K562 (cell line): ENCODE results near the gene SLK. TPM values are rescaled to one million over a fixed set of nuclear protein-coding genes. Genes with fewer than 3 reads are reported as not detected.

Experiments used
- GABPB1 ChIP-seq: sonication (generic); formaldehyde crosslinking; IDR thresholded peaks from 2 replicates; pipeline ENCODE4 v1.8.0; 2022; ENCODE audit warnings: mild to moderate bottlenecking, missing genetic modification reagents
- GABPB2 ChIP-seq: fragments of 250-450 bp; sonication (Bioruptor Pico); conservative IDR thresholded peaks from 2 replicates; pipeline ENCODE4 v1.5.1; 2021; ENCODE audit warnings: mild to moderate bottlenecking
- JUN ChIP-seq, 2 experiments: sonication (generic) in 1 of 2; formaldehyde crosslinking in 1 of 2; IDR thresholded peaks; 2 replicates each; pipeline versions ENCODE4 v1.6.1 to v1.8.0; 2012 to 2022; ENCODE audit warnings: borderline replicate concordance in 2 of 2, mild to moderate bottlenecking in 2 of 2, improper control_type of control experiment in 1 of 2, low read depth in 1 of 2, low read length in 1 of 2, missing genetic modification reagents in 1 of 2
- MBD2 ChIP-seq: sonication (generic); IDR thresholded peaks from 2 replicates; pipeline ENCODE4 v1.6.1; 2016; ENCODE audit warnings: low read depth, borderline replicate concordance
- NONO ChIP-seq, 2 experiments: fragments of 200-400 bp in 1 of 2; fragments of 450-650 bp in 1 of 2; formaldehyde crosslinking in 1 of 2; IDR thresholded peaks; 2 replicates each; pipeline ENCODE4 v1.6.1; 2017; ENCODE audit warnings: low read depth in 2 of 2, mild to moderate bottlenecking in 2 of 2, moderate library complexity in 2 of 2, low read length in 1 of 2
- RAD21 ChIP-seq, 2 experiments: fragments of 250-450 bp in 1 of 2; fragments of 450-650 bp in 1 of 2; sonication (Bioruptor Pico) in 1 of 2; formaldehyde crosslinking in 1 of 2; IDR thresholded peaks in 1 of 2; conservative IDR thresholded peaks in 1 of 2; 2 replicates each; pipeline versions ENCODE4 v1.4.0 to v1.8.0; 2020 to 2022; ENCODE audit warnings: mild to moderate bottlenecking in 2 of 2, moderate library complexity in 1 of 2
- SAFB2 ChIP-seq: fragments of 200-400 bp; formaldehyde crosslinking; IDR thresholded peaks from 2 replicates; pipeline ENCODE4 v1.6.1; 2018; ENCODE audit warnings: borderline replicate concordance, low read length, low read depth, moderate library complexity; ENCODE audit not compliant: severe bottlenecking
- SP1 ChIP-seq: sonication (generic); formaldehyde crosslinking; IDR thresholded peaks from 2 replicates; pipeline ENCODE4 v1.8.1; 2022; ENCODE audit warnings: mild to moderate bottlenecking, missing genetic modification reagents
- TEAD4 ChIP-seq, 2 experiments: sonication (generic) in 1 of 2; formaldehyde crosslinking in 1 of 2; IDR thresholded peaks; 2 replicates each; pipeline versions ENCODE4 v1.6.1 to v1.8.0; 2012 to 2022; ENCODE audit warnings: borderline replicate concordance in 1 of 2, inconsistent platforms in 1 of 2, low read length in 1 of 2, mild to moderate bottlenecking in 1 of 2, missing genetic modification reagents in 1 of 2
- THAP12 ChIP-seq: fragments of 250-450 bp; sonication (Bioruptor Pico); IDR thresholded peaks from 2 replicates; pipeline ENCODE4 v1.9.0; 2021; ENCODE audit warnings: mild to moderate bottlenecking, inconsistent platforms
- ZMIZ1 ChIP-seq, 2 experiments: fragments of 150-350 bp in 1 of 2; IDR thresholded peaks; 2 replicates each; pipeline ENCODE4 v1.6.1; 2012 to 2016; ENCODE audit warnings: low read depth in 2 of 2, low read length in 2 of 2, mild to moderate bottlenecking in 1 of 2, moderate library complexity in 1 of 2
- ZNF282 ChIP-seq: sonication (generic); formaldehyde crosslinking; IDR thresholded peaks from 2 replicates; pipeline ENCODE4 v1.8.1; 2023; ENCODE audit warnings: missing genetic modification reagents
- polyA plus RNA-seq, 8 experiments: library from polyadenylated mRNA; depleted of rRNA in 4 of 8; stranded (reverse) in 5 of 8; unstranded in 3 of 8; fragments of >200 nt; fragmentation: Nextera tagmentation in 2 of 8; fragmentation: Illumina TruSeq in 1 of 8; extraction: Ambion mirVana in 2 of 8; extraction: Trizol in 1 of 8; gene quantifications; 2 replicates each; pipeline versions ENCODE4 v1.2.1 to v1.2.3, GENCODE V29; 2011 to 2014; ENCODE audit warnings: inconsistent platforms in 1 of 8, missing spikeins in 1 of 8
- total RNA-seq, 7 experiments: library from RNA; depleted of rRNA in 6 of 7; stranded (reverse); fragments of >200 nt in 6 of 7; fragmentation: Illumina TruSeq in 2 of 7; extraction: Trizol in 2 of 7; gene quantifications; 2 replicates each; pipeline versions ENCODE4 v1.2.1 to v1.2.3, GENCODE V29; 2011 to 2021; ENCODE audit warnings: low replicate concordance in 1 of 7
- TF ChIP-seq, protein P1 (sequence below), 2 experiments: fragments of 250-450 bp in 1 of 2; fragments of 450-650 bp in 1 of 2; sonication (Bioruptor Pico) in 1 of 2; IDR thresholded peaks; 2 replicates each; pipeline versions ENCODE4 v1.6.1 to v1.8.0; 2016 to 2021; ENCODE audit warnings: mild to moderate bottlenecking in 2 of 2, moderate library complexity in 2 of 2, missing compliant biosample characterization in 1 of 2, missing genetic modification characterization in 1 of 2
- TF ChIP-seq, protein P2 (sequence below): fragments of 150-350 bp; conservative IDR thresholded peaks from 2 replicates; pipeline ENCODE4 v1.6.1; 2014; ENCODE audit warnings: low read length

The SLK gene
- total and polyA plus RNA-seq, 9 of the 15 experiments (the other 6 are each of a cell fraction or from before 2014, with no cell fraction given) = 8.2 to 40.0 (median 23.4) TPM

- TF ChIP-seq, protein P1, sequence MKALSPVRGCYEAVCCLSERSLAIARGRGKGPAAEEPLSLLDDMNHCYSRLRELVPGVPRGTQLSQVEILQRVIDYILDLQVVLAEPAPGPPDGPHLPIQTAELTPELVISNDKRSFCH (CRISPR knock-in tag; IDR thresholded peaks at IDR 0.05) = no peak
- TF ChIP-seq, protein P1 (tag; IDR thresholded peaks at IDR 0.05) = peak; percentile 68; the same call in 1 of the 2 replicates
- TF ChIP-seq GABPB1 (peak; percentile 25; the same call in 1 of the 2 replicates), TEAD4 (IDR thresholded peaks at IDR 0.05; ENCODE audit: low read length) (peak; percentile 72), TEAD4 (CRISPR knock-in tag; IDR thresholded peaks at IDR 0.05; ENCODE audit: borderline replicate concordance) (no peak), ZNF282 (no peak), THAP12 (CRISPR knock-in tag) (no peak), RAD21 (CRISPR knock-in tag; conservative IDR thresholded peaks at IDR 0.05 in 1 of 2, IDR thresholded peaks at IDR 0.05 in 1 of 2) (peak in 1 of 2 experiments; percentile 14; a peak in 1 of 4 replicates), JUN (IDR thresholded peaks at IDR 0.05; ENCODE audit: borderline replicate concordance, low read depth, low read length) (no peak), JUN (CRISPR knock-in tag; IDR thresholded peaks at IDR 0.05; ENCODE audit: borderline replicate concordance) (no peak), ZMIZ1 (IDR thresholded peaks at IDR 0.05; ENCODE audit: low read depth in 2 of 2, low read length in 2 of 2) (no peak), SAFB2 (no peak), GABPB2 (CRISPR knock-in tag) (no peak), MBD2 (no peak), NONO (IDR thresholded peaks at IDR 0.05; ENCODE audit: low read depth in 2 of 2, low read length in 1 of 2) (0 out of 4 replicates have a peak, but pooled peaks of 1 of the 2 experiments have one; percentile 34), SP1 (CRISPR knock-in tag) (peak; percentile 59)
- TF ChIP-seq, protein P2, sequence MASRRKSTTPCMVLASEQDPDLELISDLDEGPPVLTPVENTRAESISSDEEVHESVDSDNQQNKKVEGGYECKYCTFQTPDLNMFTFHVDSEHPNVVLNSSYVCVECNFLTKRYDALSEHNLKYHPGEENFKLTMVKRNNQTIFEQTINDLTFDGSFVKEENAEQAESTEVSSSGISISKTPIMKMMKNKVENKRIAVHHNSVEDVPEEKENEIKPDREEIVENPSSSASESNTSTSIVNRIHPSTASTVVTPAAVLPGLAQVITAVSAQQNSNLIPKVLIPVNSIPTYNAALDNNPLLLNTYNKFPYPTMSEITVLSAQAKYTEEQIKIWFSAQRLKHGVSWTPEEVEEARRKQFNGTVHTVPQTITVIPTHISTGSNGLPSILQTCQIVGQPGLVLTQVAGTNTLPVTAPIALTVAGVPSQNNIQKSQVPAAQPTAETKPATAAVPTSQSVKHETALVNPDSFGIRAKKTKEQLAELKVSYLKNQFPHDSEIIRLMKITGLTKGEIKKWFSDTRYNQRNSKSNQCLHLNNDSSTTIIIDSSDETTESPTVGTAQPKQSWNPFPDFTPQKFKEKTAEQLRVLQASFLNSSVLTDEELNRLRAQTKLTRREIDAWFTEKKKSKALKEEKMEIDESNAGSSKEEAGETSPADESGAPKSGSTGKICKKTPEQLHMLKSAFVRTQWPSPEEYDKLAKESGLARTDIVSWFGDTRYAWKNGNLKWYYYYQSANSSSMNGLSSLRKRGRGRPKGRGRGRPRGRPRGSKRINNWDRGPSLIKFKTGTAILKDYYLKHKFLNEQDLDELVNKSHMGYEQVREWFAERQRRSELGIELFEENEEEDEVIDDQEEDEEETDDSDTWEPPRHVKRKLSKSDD = no peak
Observed at GRCh38 chr10:103918053-103918846, 48.7 kb upstream of the SLK start, which contains the start of gene STN1 (continued).
